IPS DF 4.7 (cell line): Measurements from ENCODE around the gene SLU7.
"Not testable (repeated sequence)": the region's sequence is repeated elsewhere in the genome, so short reads cannot be mapped to it uniquely, and the experiment has no call there.

Experiments
- DNase-seq: peaks from one replicate; pipeline ENCODE4 v3.0.0-alpha.2; 2013; ENCODE audit warnings: low spot score; ENCODE audit errors: extremely low read depth

The SLU7 gene

GRCh38 chr5:160450164-160450932, 31.5 kb upstream of the SLU7 start:
- DNase-seq, result no peak

GRCh38 chr5:160449458-160449857, 30.6 kb upstream of the SLU7 start:
- no peak for DNase-seq

GRCh38 chr5:160448886-160449285, 30.0 kb upstream of the SLU7 start:
- DNase-seq, result no peak

- DNase-seq, result no peak
Observed at GRCh38 chr5:160445751-160446150, 26.9 kb upstream of the SLU7 start.

GRCh38 chr5:160445132-160445531, 26.3 kb upstream of the SLU7 start:
- DNase-seq, result no peak

GRCh38 chr5:160444407-160444806, 25.5 kb upstream of the SLU7 start:
- DNase-seq, result no peak

- DNase-seq, result no peak
Observed at GRCh38 chr5:160442824-160443431, 24.0 kb upstream of the SLU7 start.

GRCh38 chr5:160441311-160441781, 22.5 kb upstream of the SLU7 start:
- DNase-seq, result no peak

- peak; percentile 66 for DNase-seq
Observed at GRCh38 chr5:160439205-160439600, 20.3 kb upstream of the SLU7 start.

- peak; percentile 66 for DNase-seq
Observed at GRCh38 chr5:160438316-160439204, 19.7 kb upstream of the SLU7 start.

GRCh38 chr5:160437271-160437670, 18.4 kb upstream of the SLU7 start:
- no peak for DNase-seq

GRCh38 chr5:160436661-160437060, 17.8 kb upstream of the SLU7 start:
- DNase-seq, result not testable (repeated sequence)

GRCh38 chr5:160436017-160436416, 17.1 kb upstream of the SLU7 start:
- no peak for DNase-seq

- DNase-seq, result no peak
Observed at GRCh38 chr5:160435532-160435931, 16.7 kb upstream of the SLU7 start.

- DNase-seq, result no peak
Observed at GRCh38 chr5:160434022-160434531, 15.2 kb upstream of the SLU7 start.

- no peak for DNase-seq
Observed at GRCh38 chr5:160432787-160433186, 13.9 kb upstream of the SLU7 start.

GRCh38 chr5:160432196-160432595, 13.3 kb upstream of the SLU7 start:
- no peak for DNase-seq

- DNase-seq, result no peak
Observed at GRCh38 chr5:160427607-160428006, 8.7 kb upstream of the SLU7 start.

GRCh38 chr5:160423099-160423498, 4.2 kb upstream of the SLU7 start:
- no peak for DNase-seq

- no peak for DNase-seq
Observed at GRCh38 chr5:160421625-160422258, 2.9 kb upstream of the SLU7 start, which contains the start of gene PTTG1. TSS of gene PTTG1 (plus strand) at chr5:160421855. CDS start at chr5:160422313, 458 bp downstream.

- DNase-seq, result no peak
Observed at GRCh38 chr5:160420331-160420610, 1.4 kb upstream of the SLU7 start.
